MM.1S (cell line): ENCODE data around the gene OXT.

Experiments used
- EZH2 ChIP-seq: fragments of 300-600 bp; sonication (generic); optimal IDR thresholded peaks from 2 replicates; pipeline ENCODE3; 2017; ENCODE audit warnings: low read depth, mild to moderate bottlenecking, antibody characterized with exemption, low read length, mixed read lengths
- EZH2phosphoT487 ChIP-seq: fragments of 300-600 bp; sonication (generic); IDR thresholded peaks from 2 replicates; pipeline ENCODE4 v1.6.1; 2018; ENCODE audit warnings: antibody characterized with exemption, low read length
- TF ChIP-seq, protein P1 (sequence below): fragments of 300-600 bp; sonication (generic); IDR thresholded peaks from 2 replicates; pipeline ENCODE4 v1.5.1; 2016; ENCODE audit warnings: antibody characterized with exemption, low read length, mixed read lengths

DNA sequence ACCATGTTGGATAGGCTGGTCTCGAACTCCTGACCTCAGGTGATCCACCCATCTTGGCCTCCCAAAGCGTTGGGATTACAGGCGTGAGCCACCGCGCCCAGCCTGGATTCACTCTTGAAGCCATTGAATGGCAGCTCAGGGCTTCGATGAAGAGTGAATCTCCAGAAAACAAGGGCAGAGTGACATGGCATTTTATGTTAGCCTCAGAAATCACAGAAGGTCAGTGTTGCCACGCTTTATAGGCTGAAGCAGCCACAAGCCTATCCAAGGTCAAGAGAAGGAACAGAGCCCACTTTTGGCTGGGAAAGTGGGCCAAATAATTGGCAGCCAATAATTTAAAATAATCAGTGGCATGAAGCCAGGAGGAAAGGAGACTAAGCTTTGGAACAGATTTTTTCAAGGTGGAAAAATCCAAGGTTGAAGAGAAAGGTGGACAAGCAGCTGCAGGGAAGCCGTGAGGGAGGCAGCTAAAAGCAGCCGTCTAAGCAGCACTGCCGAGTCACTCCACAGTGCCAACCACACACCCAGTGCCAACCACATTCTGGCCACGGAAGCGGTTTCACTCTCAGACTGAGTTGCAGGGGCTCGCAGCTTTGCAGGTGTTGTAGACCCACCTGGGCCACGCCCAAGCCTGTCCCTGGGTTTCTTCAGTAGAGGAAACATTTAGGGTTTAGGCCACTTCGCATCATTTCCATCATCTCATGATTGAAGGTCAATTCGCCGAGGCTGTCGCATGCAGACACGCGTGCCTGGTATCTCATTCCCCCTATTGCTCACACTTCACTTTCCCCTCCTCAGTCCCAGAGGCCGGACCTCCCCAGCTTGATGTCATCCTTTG, 30.5 kb downstream of the OXT start:
- TF ChIP-seq, protein P1, sequence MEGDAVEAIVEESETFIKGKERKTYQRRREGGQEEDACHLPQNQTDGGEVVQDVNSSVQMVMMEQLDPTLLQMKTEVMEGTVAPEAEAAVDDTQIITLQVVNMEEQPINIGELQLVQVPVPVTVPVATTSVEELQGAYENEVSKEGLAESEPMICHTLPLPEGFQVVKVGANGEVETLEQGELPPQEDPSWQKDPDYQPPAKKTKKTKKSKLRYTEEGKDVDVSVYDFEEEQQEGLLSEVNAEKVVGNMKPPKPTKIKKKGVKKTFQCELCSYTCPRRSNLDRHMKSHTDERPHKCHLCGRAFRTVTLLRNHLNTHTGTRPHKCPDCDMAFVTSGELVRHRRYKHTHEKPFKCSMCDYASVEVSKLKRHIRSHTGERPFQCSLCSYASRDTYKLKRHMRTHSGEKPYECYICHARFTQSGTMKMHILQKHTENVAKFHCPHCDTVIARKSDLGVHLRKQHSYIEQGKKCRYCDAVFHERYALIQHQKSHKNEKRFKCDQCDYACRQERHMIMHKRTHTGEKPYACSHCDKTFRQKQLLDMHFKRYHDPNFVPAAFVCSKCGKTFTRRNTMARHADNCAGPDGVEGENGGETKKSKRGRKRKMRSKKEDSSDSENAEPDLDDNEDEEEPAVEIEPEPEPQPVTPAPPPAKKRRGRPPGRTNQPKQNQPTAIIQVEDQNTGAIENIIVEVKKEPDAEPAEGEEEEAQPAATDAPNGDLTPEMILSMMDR, result no peak
- TF ChIP-seq EZH2 (no peak), EZH2phosphoT487 (no peak)
